Hepatocyte (in vitro differentiated cells): ENCODE measurements around the gene SP140L. TPM values are rescaled to one million over a fixed set of nuclear protein-coding genes. Genes with fewer than 3 reads are reported as not detected.
"Not testable (repeated sequence)": the region's sequence is repeated elsewhere in the genome, so short reads cannot be mapped to it uniquely, and the experiment has no call there.

Experiments
- DNase-seq: peaks from one replicate; pipeline ENCODE4 v3.0.0-alpha.2; 2016; ENCODE audit warnings: low spot score
- H2AFZ ChIP-seq: fragments of 200-600 bp; sonication (generic); 2 replicates; pipeline ENCODE4 v1.6.0; 2016; ENCODE audit warnings: antibody characterized with exemption, mild to moderate bottlenecking
- H3K27ac ChIP-seq: fragments of 200-600 bp; sonication (generic); 2 replicates; pipeline ENCODE4 v1.5.1; 2016; ENCODE audit warnings: mild to moderate bottlenecking
- H3K27me3 ChIP-seq: fragments of 200-600 bp; sonication (generic); 2 replicates; pipeline ENCODE4 v1.6.1; 2016
- H3K36me3 ChIP-seq: fragments of 200-600 bp; sonication (generic); replicated peaks from 2 replicates; pipeline ENCODE4 v1.5.1; 2016; ENCODE audit warnings: low read depth; ENCODE audit not compliant: insufficient read depth
- H3K4me1 ChIP-seq: fragments of 200-600 bp; sonication (generic); 2 replicates; pipeline ENCODE4 v1.5.1; 2016; ENCODE audit warnings: mild to moderate bottlenecking, moderate library complexity; ENCODE audit not compliant: insufficient read depth
- H3K4me2 ChIP-seq: fragments of 200-600 bp; sonication (generic); 2 replicates; pipeline ENCODE4 v1.6.0; 2016
- H3K4me3 ChIP-seq: fragments of 200-600 bp; sonication (generic); 2 replicates; pipeline ENCODE4 v1.5.1; 2016; ENCODE audit warnings: mild to moderate bottlenecking
- H3K79me2 ChIP-seq: fragments of 200-600 bp; sonication (generic); 2 replicates; pipeline ENCODE4 v1.6.0; 2017; ENCODE audit warnings: mild to moderate bottlenecking
- H3K9me2 ChIP-seq: fragments of 200-600 bp; sonication (generic); replicated peaks from 2 replicates; pipeline ENCODE4 v1.6.0; 2017; ENCODE audit warnings: mild to moderate bottlenecking; ENCODE audit not compliant: insufficient read depth
- H3K9me3 ChIP-seq: fragments of 200-600 bp; sonication (generic); 2 replicates; pipeline ENCODE4 v1.5.1; 2016; ENCODE audit warnings: low read depth, mild to moderate bottlenecking
- H4K20me1 ChIP-seq: fragments of 200-600 bp; sonication (generic); 2 replicates; pipeline ENCODE4 v1.6.0; 2016; ENCODE audit warnings: mild to moderate bottlenecking; ENCODE audit not compliant: insufficient read depth, poor library complexity, severe bottlenecking
- EZH2 ChIP-seq: fragments of 200-600 bp; sonication (generic); IDR thresholded peaks from 2 replicates; pipeline ENCODE4 v1.6.1; 2016; ENCODE audit warnings: antibody characterized with exemption, mild to moderate bottlenecking, borderline replicate concordance
- EZH2phosphoT487 ChIP-seq: fragments of 200-600 bp; sonication (generic); IDR thresholded peaks from one replicate; pipeline ENCODE4 v1.6.1; 2018; ENCODE audit warnings: antibody characterized with exemption, mild to moderate bottlenecking, low read depth, moderate library complexity; ENCODE audit not compliant: unreplicated experiment, severe bottlenecking
- WGBS: methylation state at CpG from one replicate; pipeline ENCODE4 v1.1.6; 2016; ENCODE audit warnings: low lambda C conversion rate; ENCODE audit errors: missing lambda C conversion rate; 5-methylcytosine and 5-hydroxymethylcytosine counted together
- polyA plus RNA-seq: library from polyadenylated mRNA; unstranded; fragments of >200 nt; fragmentation: Nextera tagmentation; extraction: Ambion mirVana; gene quantifications from 2 replicates; pipeline ENCODE4 v1.2.1, GENCODE V29; 2016
- total RNA-seq: library from RNA; depleted of rRNA; stranded (reverse); fragments of >200 nt; gene quantifications from 2 replicates; pipeline ENCODE4 v1.2.3, GENCODE V29; 2014
- TF ChIP-seq, protein P1 (sequence below): fragments of 200-600 bp; sonication (generic); IDR thresholded peaks from 2 replicates; pipeline ENCODE4 v1.5.1; 2016; ENCODE audit warnings: antibody characterized with exemption, mild to moderate bottlenecking; ENCODE audit not compliant: poor library complexity

SP140L gene
- total and polyA plus RNA-seq, 2 experiments from 2014 or later: 7.1 to 8.1 TPM

DNA sequence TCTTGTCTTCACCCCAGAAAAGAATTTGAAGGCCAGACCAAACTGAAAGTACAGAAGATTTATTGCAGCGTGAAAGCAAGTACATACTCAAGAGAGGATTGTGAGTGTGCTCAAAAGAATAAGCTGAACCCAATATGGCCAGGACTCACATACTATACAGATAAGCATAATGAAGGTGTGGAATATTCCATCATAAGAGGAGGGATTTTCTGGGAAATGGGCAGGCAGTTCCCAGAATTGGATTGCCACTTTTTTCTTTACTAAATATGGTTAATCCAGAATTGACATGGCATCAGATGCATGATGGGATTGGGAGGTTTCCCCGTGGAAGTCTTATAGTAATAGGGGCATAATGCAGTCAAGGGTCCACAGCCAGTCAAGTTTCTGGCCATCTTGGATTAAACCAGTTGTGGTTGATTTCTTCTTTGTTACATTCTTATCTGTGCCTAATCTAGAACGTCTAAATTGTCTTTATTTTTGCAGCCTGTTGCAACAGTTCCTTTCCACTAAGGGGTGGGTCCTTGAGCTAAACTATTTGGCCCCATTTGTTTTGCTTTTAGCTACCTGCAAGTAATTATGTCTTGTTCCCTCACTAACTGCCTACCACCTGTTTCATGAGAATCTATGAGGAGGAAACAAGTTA is 9.0 kb downstream of the SP140L start:
- H3K79me2 ChIP-seq: no peaks in the 10 kb centered on the region
- no peaks in the 10 kb centered on the region for H3K9me3 ChIP-seq
- no peak overlapping the region for H3K4me2 ChIP-seq
- no peak overlapping the region for H3K27ac ChIP-seq
- no peaks in the 10 kb centered on the region for H3K4me1 ChIP-seq
- DNase-seq: no peak
- no peak overlapping the region for H2AFZ ChIP-seq
- H3K36me3 ChIP-seq: no peaks in the 10 kb centered on the region
- H3K9me2 ChIP-seq: no peaks in the 10 kb centered on the region
- H3K27me3 ChIP-seq: no peaks in the 10 kb centered on the region
- no peak overlapping the region for H3K4me3 ChIP-seq
- H4K20me1 ChIP-seq: no peaks in the 10 kb centered on the region
- no peak for TF ChIP-seq EZH2
- TF ChIP-seq, protein P1, sequence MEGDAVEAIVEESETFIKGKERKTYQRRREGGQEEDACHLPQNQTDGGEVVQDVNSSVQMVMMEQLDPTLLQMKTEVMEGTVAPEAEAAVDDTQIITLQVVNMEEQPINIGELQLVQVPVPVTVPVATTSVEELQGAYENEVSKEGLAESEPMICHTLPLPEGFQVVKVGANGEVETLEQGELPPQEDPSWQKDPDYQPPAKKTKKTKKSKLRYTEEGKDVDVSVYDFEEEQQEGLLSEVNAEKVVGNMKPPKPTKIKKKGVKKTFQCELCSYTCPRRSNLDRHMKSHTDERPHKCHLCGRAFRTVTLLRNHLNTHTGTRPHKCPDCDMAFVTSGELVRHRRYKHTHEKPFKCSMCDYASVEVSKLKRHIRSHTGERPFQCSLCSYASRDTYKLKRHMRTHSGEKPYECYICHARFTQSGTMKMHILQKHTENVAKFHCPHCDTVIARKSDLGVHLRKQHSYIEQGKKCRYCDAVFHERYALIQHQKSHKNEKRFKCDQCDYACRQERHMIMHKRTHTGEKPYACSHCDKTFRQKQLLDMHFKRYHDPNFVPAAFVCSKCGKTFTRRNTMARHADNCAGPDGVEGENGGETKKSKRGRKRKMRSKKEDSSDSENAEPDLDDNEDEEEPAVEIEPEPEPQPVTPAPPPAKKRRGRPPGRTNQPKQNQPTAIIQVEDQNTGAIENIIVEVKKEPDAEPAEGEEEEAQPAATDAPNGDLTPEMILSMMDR: no peak
- TF ChIP-seq EZH2phosphoT487: no peak
- WGBS: 92% methylated on average over 3 of the region's 3 CpGs

GRCh38 chr2:230341936-230342528 is 15.0 kb downstream of the SP140L start:
- H3K27me3 ChIP-seq, H2AFZ ChIP-seq, DNase-seq, H4K20me1 ChIP-seq, H3K4me1 ChIP-seq, H3K9me3 ChIP-seq, H3K4me3 ChIP-seq, H3K36me3 ChIP-seq, H3K4me2 ChIP-seq, H3K79me2 ChIP-seq, H3K27ac ChIP-seq, H3K9me2 ChIP-seq: not testable (repeated sequence)
- 79% methylated on average over 33 of the region's 33 CpGs for WGBS

- H3K27me3 ChIP-seq, DNase-seq, H3K79me2 ChIP-seq, H3K4me1 ChIP-seq, H3K4me3 ChIP-seq, H3K9me3 ChIP-seq, H3K36me3 ChIP-seq, H4K20me1 ChIP-seq, H3K9me2 ChIP-seq, H3K4me2 ChIP-seq, H3K27ac ChIP-seq, H2AFZ ChIP-seq: not testable (repeated sequence)
- 80% methylated on average over 2 of the region's 2 CpGs for WGBS
These were observed 16.1 kb downstream of the SP140L start for GRCh38 chr2:230343041-230343624.

- Histone ChIP-seq H3K9me3 (no peaks in the 10 kb centered on the region), H3K4me1 (no peaks in the 10 kb centered on the region), H3K27ac (no peak overlapping the region), H2AFZ (no peak overlapping the region), H3K4me3 (no peak overlapping the region), H3K4me2 (no peak overlapping the region), H3K36me3 (no peaks in the 10 kb centered on the region), H3K9me2 (no peaks in the 10 kb centered on the region), H3K27me3 (no peaks in the 10 kb centered on the region), H3K79me2 (no peaks in the 10 kb centered on the region), H4K20me1 (no peaks in the 10 kb centered on the region)
- TF ChIP-seq EZH2phosphoT487 (no peak), EZH2 (no peak)
- TF ChIP-seq, protein P1: no peak
- WGBS: 100% methylated on average over 1 of the region's 1 CpG
- no peak for DNase-seq
These were observed 16.8 kb downstream of the SP140L start for GRCh38 chr2:230343747-230344146.
